NCI-H1417 (cell line): Measurements from ENCODE around the gene GRAMD1A.
"Not testable (repeated sequence)": the region's sequence is repeated elsewhere in the genome, so short reads cannot be mapped to it uniquely, and the experiment has no call there.

Experiments
- DNase-seq, 3 experiments: peaks; one replicate each; lab custom pipeline; 2025; lab: John Stamatoyannopoulos, UW

GRAMD1A gene

DNA sequence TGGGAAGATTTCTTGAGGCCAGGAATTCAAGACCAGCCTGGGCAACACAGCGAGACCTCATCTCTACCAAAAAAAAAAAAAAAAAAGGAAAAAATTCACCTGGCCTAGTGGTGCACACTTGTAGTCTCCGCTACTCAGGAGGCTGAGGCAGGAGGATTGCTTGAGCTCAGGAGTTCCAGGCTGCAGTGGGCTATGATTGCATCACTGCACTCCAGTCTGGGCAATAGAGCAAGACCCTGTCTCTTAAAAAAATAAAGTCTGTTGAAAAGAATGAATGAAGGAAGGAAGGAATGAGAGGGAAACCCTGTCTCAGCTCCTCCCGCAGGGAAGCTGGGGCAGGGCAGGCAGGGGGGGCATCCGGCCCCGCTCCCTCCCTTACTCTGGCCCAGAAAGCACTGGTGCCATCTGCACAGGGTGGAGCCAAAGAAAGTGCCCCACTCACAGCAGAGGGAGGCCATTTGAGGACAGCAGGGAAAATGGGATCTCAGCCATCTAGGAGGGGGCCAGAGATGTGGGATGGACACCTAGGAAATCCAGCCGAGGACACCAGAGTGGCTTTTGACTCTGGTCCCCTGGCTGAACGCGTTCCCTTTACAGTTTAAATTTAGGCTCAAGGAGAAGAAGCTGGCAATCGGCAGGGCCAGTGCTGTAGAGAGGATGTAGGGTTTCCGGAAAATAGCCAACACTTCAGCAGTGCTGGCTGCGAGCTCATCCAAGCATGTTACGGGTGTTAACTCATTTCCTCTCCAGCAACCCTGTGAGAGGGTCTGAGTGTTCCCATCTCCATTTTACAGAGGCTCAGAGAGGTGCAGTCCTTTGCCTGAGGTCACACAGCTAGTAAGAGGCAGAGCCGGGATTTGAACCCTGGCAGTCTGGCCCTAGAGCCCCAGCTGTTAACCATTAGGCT lies 37.8 kb downstream of the GRAMD1A start:
- no peak for DNase-seq

DNA sequence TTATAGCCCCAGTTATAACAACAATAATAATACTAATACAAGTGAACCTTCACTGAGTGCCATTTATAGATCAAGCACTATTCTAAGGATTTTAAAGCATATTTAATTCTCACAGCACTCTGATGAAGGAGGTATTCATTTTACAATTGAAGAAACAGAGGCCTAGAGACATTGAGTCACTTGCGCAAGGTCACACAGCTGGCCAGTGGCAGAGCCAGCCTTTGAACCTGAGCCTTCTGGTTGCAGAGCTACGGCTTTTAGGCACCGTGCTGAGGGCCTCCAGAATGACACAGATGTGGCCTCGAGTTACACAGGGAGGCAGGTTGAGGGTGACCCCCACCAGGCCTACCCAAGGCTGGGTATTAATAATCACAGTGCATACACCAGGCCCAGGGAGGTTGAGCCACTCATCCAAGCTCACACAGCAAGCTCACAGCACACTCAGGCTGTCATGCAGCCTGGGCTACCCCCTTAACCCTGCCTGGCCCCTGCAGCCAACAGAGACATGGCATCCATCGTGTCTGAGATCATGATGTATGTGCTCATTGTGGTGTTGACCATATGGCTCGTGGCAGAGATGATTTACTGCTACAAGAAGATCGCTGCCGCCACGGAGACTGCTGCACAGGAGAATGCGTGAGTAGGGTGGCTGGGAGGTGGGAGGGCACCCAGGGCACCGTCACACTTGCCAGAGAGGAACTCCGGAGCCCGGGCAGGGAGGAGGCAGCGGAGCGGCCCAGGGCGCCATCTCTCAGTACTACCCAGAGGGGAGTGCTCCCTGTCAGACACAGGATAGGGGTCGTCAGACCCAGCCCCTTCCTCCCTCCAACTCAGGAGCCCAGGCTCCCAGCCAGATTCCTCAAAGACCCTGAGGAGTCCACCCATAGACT lies 38.7 kb downstream of the GRAMD1A start:
- DNase-seq, result peak in 1 of 3 experiments; percentile 3

- DNase-seq, result no peak
These were observed 40.0 kb downstream of the GRAMD1A start for GRCh38 chr19:35039881-35040825.

DNA sequence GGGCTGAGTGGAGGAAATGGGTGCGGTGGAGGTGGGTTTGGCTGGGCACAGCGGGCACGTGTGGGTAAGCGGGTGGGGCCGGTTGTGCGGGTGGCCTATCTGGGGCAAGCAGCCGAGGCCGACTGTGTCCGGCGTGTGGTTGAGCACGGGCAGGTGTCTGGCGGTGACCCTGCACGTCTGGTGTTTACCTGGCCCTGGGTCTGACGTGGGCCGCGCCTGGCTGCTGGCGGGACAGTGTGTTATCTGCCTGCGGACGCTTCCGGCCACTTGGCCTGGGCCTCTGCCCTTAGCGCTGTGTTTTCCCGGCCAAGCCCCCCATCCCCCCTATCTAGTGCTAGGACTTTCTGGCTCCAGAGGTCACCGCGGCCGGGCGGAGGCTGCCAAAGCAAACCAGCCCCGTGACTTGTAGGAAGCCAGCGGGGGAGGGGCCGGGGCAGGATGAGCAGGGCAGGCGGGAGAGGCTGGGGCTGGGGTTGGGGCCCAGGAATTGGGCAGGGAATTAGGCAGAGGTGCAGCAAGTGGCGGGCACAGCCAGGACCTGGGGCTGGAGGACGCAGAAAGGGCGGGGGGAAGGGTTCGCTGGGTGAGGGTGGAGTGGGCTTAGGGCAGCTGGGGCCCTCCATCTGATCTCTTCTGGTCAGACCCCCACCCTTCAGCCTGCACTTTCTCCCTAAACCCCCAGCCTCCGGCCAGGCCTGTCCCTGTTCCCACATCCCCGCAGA lies 40.9 kb downstream of the GRAMD1A start:
- no peak for DNase-seq

DNA sequence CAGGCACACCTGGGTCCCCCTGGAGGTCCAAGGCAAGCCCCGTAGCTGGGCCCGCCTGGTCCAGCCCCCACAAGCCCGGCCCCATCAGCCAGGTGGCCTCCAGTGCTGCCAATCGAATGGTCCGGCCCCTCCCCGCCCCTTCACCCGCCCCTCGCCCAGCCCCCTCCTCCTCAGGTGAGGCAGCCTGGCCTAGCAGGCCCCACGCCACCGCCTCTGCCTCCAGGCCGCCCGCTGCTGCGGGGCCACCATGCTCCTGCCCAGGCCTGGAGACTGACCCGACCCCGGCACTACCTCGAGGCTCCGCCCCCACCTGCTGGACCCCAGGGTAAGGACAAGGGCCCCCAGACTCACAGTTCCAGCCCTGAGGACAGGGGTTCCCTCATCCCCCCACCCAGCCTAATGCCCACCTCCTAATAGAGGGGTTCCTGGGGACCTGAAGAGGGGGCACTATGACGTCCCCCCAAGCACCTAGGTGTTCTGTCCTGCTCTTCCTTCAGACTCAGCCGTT lies 41.5 kb downstream of the GRAMD1A start, which contains the start of gene HPN:
HPN (plus strand) TSS at position 174 of the 508 bp plus-strand sequence. CDS start 786 bp downstream, outside the sequence.
- no peak for DNase-seq

DNA sequence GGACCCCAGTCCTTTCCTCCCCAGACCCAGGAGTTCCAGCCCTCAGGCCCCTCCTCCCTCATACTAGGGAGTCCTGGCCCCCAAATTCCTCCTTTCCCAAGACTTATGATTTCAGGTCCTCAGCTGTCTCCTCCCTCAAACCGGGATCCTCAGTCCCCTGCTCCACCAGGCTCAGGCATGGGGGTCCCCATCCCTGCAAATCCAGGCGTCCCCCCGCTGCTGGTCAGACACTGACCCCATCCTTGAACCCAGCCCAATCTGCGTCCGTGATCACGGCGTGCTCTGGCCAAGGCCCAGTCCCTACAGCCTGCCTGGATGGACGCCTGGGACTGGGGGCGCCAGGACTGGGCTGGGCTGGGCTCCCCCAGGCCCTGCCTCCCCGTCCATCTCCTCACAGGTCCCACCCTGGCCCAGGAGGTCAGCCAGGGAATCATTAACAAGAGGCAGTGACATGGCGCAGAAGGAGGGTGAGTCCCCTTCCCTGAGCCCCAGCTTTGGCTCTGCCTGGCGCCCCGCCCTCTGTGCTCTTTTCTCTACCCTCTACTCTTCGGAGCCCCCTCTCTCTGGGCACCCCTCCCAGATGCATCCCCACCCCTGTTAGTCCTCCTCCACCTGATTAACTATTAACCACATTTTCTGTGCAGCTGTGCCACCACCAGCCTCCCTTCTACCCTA lies 42.1 kb downstream of the GRAMD1A start:
- no peak for DNase-seq

GRCh38 chr19:35042954-35043604 lies 43.0 kb downstream of the GRAMD1A start:
- no peak for DNase-seq

DNA sequence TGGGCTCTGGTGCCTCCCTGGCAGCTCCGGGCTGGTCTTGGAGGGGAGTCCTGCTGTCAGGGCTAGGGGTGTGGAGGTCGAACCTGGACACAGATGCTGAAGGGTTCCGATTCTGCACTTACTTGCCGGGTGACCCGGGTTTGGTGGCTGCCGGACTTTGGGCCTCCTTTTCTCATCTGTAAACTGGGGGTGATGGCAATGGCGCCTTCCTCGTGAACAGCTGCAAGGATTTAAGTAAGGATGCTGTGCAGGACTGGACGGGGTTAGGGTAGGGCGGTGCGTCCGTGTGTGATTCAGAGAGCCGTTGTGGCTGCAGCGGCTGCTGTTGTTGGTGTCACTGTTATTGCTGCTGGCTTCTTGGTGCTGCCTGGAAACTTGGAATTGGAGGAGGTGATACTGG lies 43.8 kb downstream of the GRAMD1A start:
- no peak for DNase-seq

DNA sequence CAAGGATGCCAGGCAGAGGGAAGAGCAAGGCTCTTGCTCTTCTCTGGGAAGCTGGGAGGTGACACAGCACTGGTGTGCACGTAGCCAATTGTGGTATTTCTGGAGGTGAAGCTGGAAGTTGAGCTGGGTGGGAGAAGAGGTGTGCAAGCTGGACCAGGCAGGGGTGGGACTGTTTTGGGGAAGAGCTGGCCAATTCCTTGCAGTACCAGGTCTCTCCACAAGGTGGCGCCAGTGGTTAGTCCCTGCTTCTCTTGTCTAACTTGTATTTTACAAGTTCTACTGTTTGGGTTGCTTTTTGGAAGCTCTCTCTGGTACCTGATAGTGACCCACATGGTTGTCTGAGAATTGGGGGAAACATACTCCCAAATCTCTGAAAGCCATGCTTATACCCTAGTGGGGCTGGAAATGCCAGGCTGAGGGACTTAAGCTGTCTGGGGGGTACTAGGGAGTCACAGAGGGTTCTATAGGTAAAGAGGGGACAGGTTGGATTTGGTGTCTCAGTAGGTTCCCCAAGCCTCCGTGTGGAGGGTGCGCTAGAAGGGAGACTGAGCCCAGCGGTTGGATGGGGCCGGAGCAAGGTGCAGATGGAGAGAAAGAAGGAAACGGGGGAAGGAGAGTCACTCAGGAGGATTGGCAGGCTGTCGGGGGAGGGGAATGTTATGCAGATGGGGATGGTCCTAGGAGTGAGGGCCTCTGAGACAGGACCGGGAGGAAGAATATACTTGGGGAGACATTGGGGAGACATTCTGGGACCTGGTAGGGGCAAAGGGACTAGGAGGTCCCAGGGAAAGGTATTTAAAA lies 44.4 kb downstream of the GRAMD1A start:
- peak in 2 of 3 experiments; percentile 33 to 62 for DNase-seq

- no peak for DNase-seq
These were observed 45.7 kb downstream of the GRAMD1A start for GRCh38 chr19:35045667-35046300.

DNA sequence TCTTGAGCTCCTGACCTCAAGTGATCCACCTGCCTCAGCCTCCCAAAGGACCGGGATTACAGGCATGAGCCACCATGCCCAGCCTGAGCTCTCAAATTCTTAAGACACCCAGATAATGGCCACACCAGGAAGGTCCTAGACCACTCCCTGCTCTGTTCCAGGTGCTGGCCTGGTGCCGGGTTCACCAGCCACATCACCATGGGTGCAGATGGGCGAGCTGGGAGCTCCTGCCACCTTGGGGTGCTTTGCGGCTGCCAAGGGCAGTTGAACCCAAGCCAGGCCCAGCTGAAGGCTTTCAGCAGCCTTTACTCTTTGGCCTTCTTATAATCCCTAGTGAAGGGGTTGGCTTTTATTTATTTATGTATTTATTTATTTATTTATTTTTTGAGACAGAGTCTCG lies 46.3 kb downstream of the GRAMD1A start:
- DNase-seq, result no peak

GRCh38 chr19:35048911-35049411 lies 48.8 kb downstream of the GRAMD1A start:
- peak in 2 of 3 experiments; percentile 80 to 92 for DNase-seq

GRCh38 chr19:35049456-35049855 lies 49.3 kb downstream of the GRAMD1A start:
- no peak for DNase-seq

DNA sequence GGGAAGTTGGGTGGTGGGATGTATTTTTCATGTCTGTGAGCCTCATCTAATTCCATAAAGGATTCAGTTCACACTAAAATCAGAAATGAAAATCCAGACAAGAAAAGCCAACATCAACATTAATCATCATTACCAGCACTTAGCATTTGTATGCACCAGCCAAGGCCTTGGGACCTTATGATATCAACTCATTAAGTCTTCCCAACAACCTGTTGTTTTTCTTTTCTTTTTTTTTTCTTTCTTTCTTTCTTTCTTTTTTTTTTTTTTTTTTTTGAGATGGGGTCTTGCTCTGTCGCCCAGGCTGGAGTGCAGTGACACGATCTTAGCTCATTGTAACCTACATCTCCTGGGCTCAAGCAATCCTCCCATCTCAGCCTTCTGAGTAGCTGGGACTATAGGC lies 50.5 kb downstream of the GRAMD1A start:
- not testable (repeated sequence) for DNase-seq

GRCh38 chr19:35051268-35051667 lies 51.1 kb downstream of the GRAMD1A start:
- DNase-seq, result not testable (repeated sequence)

DNA sequence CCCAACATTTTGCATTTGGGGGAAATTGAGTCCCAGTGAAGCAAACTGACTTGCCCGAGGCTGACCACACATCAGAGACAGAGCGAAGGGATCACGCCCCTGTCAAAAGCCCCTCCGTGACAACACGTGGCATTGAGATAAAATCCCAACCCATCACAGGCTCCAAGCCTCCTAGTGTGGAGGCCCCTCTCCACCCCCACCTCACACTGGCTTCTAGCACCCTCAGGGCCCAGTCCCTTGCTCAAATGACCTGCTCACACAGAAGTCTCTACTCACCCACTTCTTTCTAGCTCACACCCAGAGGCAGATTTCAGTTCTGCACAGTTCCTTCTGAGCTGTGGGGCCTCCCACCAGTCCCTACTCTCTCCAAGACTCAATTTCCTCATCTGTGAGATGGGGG lies 51.7 kb downstream of the GRAMD1A start:
- DNase-seq, result no peak

DNA sequence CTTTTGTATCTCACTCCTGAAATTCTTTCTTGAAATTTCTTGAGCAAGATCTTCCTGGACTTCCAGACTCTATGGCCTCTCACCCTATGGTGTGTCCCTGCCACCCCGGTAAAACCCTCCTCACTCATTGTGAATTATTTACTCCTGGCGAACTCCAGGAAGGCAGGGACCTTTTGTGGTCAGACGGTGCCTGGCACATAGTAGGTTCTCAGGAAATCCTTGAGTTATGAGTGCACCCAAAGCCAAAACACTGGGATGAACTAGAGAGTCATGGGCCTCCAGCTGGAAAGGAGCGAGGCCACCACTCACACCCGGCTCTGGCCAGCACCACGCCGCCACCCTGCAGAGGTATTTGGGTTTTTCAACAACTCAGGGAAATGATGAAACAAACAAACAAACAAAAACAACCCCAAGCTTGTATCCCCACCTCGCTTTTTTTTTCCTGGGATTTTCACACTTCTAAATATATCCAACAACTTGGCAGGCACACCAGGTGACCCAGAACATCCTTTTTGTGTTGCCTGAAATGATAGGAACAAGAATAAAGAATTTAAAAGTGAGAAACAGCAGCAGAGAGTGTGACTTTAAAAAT lies 52.6 kb downstream of the GRAMD1A start:
- DNase-seq, result no peak
